Hematopoietic multipotent progenitor cell treated with erythropoietin and hydrocortisone succinate and interleukin-3 and kit ligand, for 4 days (in vitro differentiated cells): ENCODE data around the gene MEGF8.
"Not testable (repeated sequence)": the region's sequence is repeated elsewhere in the genome, so short reads cannot be mapped to it uniquely, and the experiment has no call there.

Source experiments
- DNase-seq: peaks from one replicate; pipeline ENCODE4 v3.0.0-alpha.2; 2015

The MEGF8 gene

DNA sequence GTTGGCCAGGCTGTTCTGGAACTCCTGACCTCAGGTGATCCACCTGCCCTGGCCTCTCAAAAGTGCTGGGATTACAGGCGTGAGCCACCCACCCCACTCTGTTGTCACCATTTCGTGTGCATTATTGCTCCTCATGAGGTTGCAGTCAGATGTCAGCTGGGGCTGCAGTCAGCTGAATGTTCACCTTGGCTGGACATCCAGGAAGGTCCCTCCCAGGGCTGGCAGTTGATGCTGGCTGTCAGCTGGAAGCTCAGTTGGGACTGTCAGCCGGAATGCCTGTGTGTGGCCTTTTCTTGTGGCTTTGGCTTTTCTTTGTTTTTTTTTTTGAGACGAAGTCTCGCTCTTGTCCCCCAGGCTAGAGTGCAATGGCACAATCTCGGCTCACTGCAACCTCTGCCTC lies 6.6 kb downstream of the MEGF8 start:
- no peak for DNase-seq

DNA sequence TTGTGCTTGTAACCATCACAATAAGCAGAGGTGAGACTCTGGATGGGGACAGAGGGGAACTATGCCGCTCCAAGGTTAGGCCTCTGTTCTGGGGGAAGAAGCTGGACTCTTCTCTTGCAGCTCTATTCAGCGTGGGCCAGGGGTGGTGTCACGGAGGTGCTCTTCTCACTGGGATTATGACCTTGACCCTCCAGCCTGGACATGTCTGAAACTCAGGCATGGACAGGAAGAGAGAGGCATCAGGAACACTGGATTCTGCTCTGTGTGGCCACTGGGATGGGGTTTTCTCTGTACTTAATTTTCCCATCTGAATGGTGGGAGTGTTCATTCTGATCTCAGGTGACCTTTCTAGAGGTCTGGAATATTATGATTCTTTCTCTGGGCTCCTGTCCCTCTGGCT lies 7.6 kb downstream of the MEGF8 start:
- DNase-seq = no peak

DNA sequence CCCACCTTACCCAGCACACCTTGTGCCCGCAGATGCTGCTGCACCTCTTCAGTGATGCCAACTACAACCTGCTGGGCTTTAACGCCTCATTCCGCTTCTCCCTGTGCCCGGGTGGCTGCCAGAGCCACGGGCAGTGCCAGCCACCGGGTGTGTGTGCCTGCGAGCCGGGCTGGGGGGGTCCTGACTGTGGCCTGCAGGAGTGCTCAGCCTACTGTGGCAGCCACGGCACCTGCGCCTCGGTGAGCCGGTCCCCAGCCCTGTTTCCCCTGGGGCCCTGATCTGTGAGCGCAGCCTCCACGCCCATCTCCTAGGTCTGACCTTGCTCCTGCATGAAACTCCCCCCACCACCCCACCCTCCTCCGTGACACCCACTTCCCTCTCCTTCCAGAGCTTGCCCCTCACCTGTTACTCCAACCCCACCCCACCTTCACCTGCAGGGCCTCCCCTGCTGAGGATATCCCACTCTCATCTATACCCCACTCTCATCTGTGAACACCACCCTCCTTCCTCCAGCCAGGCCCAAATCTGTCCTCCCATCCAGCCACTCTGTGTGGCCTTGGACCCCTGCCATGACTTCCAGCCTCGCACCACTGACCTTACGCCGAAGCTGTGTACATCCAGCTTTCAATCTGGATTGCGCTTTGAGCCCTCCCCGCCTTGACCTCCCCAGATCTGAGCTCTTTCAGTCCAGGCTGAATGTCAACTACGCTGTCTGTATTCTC lies 8.7 kb downstream of the MEGF8 start:
- DNase-seq = no peak

DNA sequence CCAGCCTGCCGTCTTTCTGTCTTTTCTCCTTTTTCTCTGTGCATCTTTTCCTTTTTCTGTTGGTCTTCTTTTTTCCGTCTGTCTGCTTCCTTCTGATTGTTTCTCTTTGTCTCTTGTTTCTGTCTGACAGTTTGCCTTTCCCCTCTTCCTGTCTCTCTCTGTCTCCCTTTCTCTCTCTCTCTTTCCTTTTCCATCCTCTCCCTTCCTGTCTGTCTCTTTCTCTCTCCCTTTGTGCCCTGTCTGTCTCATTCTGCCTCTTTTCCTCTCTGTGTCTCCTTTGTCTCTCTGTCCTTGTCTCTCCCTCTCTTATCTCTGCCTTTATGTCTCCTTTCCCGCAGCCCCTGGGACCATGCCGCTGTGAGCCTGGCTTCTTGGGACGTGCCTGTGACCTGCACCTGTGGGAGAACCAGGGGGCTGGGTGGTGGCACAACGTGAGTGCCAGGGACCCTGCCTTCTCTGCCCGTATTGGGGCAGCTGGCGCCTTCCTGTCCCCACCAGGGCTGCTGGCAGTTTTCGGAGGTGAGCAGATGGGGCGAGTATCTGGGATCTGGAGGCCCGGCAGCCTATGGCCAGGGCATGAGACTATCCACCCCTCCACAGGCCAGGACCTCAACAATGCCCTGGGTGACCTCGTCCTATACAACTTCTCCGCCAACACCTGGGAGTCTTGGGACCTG lies 9.4 kb downstream of the MEGF8 start:
- no peak for DNase-seq

DNA sequence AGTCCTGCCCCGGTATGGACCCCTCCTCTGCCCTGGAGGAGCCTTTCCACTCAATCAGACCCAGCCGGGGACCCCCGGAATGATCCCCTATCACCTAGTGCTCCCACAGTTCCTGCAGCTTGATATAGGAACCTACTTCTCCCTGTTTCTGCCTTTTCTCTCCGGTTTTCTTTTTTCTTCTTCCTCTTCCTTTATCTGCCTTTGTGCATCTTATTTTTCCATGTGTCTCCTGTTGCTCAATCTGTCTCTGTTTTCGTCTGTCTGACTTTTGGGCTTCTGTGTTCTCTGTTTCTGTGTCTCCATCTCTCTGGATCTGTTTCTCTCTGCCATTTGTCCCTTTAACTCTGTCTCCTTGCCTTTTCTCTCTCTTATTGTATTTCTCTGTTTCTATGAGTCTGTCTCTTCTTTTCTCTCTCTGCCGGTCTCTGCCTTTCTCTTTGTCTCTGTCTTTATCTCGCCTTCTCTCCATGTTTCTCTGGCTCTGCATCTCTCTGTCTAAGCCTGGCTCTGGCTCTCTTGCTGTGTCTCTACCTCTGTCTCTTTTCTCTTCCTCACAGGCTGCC lies 10.0 kb downstream of the MEGF8 start:
- DNase-seq = no peak

DNA sequence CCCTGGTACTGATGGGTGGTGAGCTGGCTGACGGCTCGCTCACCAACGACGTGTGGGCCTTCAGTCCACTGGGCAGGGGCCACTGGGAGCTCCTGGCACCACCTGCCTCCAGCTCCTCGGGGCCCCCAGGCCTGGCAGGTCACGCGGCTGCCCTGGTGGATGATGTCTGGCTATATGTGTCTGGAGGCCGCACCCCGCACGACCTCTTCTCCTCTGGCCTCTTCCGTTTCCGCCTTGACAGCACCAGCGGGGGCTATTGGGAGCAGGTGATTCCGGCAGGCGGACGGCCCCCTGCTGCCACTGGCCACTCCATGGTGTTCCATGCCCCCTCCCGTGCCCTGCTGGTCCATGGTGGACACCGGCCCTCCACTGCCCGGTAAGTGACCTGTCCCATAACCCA lies 10.5 kb downstream of the MEGF8 start:
- DNase-seq = no peak

DNA sequence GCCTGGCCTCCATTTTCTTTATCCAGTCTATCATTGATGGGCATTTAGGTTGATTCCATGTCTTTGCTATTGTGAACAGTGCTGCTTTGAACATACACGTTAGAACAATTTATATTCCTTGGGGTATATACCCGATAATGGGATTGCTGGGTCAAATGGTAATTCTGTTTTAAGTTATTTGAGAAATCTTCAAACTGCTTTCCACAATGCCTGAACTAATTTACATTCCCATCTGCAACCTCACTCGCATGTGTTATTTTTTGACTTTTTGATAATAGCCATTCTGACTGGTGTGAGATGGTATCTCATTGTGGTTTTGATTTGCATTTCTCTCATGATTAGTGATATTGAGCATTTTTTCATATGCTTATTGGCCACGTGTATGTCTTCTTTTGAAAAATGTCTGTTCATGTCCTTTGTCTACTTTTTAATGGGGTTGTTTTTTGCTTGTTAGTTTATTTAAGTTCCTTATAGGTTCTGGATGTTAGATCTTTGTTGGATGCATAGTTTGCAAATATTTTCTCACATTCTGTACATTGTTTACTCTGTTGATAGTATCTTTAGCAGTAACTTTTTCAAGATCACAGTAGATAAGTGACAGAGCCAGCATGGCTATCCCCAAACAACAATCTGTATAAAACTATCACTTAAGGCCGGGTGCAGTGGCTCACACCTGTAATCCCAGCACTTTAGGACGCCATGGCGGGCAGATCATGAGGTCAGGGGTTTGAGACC lies 13.9 kb downstream of the MEGF8 start:
- DNase-seq = not testable (repeated sequence)

DNA sequence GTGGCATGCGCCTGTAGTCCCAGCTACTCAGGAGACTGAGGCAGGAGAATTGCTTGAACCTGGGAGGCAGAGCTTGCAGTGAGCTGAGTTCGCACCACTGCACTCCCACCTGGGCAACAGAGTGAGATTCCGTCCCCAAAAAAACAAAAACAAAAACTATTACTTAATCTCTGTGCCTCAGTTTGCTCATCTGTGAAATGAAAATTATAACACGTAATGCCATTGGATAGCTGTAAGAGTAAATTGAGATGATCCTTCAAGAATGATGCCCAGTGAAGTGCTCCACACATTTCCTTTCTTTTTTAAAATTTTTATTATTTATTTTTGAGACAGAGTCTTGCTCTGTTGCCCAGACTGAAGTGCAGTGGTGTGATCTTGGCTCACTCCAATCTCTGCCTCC lies 14.5 kb downstream of the MEGF8 start:
- not testable (repeated sequence) for DNase-seq

DNA sequence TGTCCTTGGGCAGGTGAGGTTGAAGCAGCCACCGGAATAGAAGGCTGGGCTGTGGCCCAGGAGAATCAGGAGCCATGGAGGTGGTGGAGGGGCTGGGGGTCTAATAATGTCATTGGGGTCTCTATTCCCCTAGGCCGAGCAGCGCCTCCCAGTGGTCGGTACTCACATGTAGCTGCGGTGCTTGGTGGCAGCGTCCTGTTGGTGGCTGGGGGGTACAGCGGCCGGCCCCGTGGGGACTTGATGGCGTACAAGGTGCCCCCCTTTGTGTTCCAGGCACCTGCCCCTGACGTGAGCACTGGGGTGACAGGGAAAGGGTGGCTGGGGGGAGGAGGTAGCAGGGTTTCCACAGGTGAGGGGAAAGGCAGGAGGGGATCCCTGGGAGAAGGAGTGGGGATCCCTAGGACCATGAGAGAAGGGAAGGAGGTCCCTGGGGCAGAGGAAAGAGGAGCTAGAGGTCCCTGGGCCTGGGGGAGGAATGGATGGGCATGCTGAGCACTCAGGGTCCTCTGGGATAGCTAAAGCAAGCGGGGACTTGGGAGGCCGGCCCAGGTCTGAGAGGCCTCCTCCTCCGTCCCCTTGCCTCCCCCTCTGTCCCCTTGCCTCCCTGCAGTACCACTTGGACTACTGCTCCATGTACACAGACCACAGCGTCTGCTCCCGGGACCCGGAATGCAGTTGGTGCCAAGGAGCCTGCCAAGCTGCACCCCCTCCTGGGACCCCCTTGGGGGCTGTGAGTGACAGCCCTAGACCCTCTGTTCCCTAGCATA lies 18.1 kb downstream of the MEGF8 start:
- no peak for DNase-seq

DNA sequence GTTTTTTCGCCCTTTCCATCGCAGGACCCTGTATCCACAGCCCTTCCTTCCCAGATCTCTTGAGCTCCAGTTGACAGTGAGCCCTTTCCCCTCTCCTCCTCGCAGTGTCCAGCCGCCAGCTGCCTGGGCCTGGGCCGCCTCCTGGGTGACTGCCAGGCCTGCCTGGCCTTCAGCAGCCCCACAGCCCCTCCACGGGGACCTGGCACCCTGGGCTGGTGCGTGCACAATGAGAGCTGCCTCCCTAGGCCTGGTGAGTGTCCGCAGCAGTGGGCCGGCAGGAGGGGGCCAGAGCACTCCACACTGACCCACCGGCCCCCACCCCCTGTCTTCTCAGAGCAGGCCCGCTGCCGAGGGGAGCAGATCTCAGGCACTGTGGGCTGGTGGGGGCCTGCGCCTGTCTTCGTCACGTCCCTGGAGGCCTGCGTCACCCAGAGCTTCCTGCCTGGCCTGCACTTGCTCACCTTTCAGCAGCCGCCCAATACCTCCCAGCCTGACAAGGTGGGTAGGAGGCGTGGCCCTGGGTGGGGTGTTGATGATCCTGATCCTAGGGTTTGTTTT lies 19.0 kb downstream of the MEGF8 start:
- DNase-seq = no peak

DNA sequence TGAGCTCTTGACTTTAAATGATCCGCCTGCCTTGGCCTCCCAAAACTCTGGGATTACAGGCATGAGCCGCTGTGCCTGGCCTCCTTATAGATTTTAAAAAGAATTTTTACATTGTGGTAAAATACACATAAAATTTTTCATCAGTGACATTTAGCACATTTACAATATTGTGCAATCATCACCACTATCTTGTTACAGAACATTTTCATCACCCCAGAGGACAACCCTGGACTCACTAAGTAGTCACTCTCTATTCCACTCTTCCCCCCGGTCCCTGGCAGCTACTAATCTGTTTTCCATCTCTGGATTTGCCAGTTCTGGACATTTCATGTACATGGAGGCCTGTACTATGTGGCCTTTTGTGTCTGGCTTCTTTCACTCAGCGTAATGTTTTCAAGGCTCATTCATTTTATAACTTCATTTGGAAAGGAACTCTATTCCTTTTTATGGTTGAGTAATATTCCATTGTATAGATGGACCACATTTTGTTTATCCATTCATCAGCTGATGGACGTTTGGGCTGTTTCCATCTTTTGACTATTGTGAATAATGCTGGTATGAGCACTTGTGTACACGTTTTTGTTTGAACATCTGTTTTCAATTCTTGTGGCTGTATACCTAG lies 19.9 kb downstream of the MEGF8 start:
- DNase-seq = no peak

DNA sequence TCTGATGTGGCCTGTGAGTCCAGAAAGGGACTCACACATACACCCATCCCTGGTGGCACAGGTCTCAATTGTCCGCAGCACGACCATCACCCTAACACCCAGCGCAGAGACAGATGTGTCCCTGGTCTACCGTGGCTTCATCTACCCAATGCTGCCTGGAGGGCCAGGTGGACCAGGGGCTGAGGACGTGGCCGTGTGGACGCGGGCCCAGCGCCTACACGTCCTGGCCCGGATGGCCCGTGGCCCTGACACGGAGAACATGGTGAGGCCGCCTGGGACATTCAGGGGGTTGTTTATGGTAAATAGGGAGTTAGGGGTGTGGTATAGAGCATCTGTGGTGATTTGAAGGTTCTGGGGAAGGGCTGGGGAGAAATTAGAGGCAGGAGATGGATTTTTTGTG lies 22.8 kb downstream of the MEGF8 start:
- DNase-seq = no peak

DNA sequence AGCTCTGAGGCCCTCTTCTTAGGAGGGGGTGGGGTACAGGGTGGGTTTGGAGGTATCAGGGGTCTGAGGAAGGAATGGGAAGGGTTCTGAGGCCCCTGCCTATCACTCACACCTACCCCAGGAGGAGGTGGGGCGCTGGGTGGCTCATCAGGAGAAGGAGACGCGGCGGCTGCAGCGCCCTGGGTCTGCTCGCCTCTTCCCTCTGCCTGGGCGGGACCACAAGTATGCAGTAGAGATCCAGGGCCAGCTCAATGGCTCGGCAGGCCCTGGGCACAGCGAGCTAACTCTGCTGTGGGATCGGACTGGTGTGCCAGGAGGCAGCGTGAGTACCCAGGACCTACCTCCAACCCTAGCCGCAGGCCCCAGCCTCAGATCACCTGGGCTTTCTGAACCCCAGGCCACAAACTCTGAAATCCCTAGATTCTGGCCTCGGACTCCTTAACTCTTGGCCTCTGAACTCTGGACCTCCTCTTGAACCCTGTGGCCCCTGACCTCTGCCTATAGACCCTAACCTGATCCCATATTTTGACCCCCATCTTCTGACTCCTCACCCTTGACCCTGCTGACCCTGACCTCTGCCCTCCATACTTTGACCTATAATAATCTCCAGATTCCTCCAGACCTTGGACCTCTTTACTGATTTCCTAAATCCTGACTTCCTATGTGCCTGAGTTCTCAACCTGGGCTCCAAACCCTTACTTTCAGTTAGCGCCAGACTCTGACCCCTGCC lies 24.1 kb downstream of the MEGF8 start:
- no peak for DNase-seq

DNA sequence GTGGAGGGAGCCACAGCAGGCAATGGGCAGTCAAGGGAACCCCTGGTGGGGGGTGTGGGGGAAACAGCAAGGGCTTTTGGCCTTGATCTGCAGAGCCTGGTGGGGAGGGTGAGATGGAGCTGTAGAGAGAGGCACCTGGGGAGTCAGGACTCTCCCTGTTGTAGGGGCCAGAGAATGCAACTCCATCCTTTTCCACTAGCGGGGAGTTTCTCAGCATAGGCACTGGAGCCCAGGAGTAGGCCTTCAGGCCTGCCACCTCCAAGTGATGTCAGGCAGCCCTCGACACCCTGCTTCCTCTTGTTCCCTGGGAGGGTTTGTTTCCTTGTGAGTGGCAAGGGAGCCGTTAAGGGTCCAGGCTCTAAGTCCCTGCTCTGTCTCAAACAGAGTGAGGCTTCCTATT lies 25.0 kb downstream of the MEGF8 start:
- no peak for DNase-seq

DNA sequence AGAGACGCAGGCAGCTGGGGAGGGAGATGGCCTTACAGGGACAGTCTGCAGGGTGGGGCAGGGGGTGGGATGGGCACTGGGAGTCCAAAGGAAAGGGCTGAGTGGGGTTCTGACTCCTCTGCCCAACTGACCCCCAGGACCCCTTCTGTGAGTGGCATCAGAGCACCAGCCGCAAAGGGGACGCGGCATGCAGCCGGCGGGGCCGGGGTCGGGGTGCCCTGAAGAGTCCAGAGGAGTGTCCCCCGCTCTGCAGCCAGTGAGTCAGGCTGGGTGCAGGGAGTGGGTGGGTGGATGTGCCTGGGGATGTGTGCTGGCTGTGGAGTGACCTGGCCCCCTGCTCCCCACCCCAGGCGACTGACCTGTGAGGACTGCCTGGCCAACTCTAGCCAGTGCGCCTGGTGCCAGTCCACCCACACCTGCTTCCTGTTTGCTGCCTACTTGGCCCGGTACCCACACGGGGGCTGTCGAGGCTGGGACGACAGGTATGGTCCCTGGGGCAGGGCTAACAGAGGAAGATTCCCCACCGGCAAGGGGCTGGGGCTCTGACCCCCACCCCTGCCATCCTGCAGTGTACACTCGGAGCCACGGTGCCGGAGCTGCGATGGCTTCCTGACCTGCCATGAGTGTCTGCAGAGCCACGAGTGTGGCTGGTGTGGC lies 25.8 kb downstream of the MEGF8 start:
- DNase-seq = no peak

DNA sequence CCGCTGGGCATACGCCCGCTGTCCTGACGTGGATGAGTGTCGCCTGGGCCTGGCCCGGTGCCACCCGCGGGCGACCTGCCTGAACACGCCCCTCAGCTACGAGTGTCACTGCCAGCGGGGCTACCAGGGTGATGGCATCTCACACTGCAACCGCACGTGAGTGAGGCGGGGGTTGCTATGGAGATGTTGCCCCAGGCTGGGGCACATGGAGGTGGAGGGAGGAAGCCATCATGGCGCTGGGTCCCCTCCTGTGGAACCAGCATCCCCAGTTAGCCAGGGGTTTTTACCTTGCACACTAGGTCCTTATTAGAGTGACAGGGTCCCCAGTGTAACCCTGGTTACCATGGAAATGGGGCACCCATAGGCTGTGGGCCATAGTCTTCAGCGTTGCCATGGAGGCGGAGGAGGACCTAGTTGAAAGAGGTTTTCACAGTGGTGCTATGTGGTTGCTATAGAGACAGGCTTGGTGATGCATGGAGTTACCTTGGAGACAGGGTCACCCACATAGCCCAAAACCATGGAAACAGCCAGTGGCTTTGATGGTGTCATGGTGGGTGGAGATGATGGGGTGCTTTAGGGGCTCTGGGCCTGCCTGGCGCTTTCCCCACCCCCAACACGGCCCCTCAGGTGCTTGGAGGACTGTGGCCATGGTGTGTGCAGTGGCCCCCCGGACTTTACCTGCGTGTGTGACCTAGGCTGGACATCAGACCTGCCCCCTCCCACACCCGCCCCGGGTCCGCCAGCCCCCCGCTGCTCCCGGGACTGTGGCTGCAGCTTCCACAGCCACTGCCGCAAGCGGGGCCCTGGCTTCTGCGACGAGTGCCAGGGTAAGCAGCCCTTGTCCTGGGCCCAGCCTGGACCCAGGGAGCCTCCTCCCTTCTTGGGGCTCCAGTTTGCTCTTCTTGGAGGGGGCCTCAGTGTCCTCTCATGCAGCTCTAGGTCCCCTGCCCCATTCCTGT lies 27.1 kb downstream of the MEGF8 start:
- DNase-seq = peak; percentile 31

DNA sequence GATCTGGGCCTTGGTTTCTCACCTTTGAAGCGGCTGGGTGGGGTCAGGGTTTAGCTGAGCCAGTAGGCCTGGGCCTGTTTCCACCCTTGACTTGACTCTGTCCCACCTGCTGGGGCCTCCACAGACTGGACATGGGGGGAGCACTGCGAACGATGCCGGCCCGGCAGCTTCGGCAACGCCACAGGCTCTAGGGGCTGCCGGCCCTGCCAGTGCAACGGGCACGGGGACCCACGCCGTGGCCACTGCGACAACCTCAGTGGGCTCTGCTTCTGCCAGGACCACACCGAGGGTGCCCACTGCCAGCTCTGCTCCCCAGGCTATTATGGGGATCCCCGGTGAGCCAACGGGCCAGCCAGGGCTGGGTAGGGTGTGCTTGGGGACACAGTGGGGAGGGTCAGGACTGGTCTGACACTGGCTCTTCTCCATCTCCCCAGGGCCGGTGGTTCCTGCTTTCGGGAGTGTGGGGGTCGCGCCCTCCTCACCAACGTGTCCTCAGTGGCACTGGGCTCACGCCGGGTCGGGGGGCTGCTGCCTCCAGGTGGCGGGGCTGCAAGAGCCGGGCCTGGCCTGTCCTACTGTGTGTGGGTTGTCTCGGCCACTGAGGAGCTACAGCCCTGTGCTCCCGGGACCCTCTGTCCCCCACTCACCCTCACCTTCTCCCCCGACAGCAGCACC lies 28.0 kb downstream of the MEGF8 start:
- DNase-seq = no peak

DNA sequence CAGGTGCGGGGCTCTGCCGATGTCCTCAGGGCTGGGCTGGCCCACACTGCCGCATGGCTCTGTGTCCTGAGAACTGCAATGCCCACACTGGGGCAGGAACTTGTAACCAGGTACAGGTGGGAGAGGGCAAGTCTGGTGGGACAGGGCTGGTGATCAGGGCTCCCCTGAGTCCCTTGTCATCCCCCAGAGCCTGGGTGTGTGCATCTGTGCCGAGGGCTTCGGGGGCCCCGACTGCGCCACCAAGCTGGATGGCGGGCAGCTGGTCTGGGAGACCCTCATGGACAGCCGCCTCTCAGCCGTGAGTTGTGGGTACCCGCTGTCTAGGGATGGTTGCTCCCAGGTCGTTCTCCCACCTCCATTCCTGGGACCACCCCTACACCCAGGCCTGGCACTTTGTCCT lies 30.5 kb downstream of the MEGF8 start:
- DNase-seq = no peak

DNA sequence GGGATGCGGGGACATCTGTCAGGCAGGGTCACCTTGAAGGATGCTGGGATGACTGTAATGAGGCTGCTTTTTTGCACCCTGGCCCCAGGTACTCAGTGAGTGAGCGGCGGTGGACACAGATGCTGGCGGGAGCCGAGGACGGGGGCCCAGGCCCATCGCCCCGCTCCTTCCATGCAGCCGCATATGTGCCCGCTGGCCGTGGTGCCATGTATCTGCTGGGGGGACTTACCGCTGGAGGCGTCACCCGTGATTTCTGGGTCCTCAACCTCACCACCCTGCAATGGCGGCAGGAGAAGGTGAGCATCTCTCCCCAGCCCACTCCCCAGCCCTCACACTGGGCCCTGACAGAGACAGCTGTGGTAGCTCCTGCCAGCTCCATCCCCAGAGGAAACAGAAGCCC lies 31.3 kb downstream of the MEGF8 start:
- no peak for DNase-seq
